Psoas muscle (tissue), 8 donors: ENCODE results near the gene ANKRD33. TPM values are rescaled to one million over a fixed set of nuclear protein-coding genes. Genes with fewer than 3 reads are reported as not detected.

Source experiments
- ATAC-seq, 4 donors: fragments of 200-7000 bp; cut with Tn5 transposase; one replicate each; pipeline ENCODE4 v1.9.1; 2020; ENCODE audit warnings: moderate library complexity in 3 of 4, mild to moderate bottlenecking in 2 of 4
- DNase-seq, 2 donors: peaks; one replicate each; pipeline ENCODE4 v3.0.0-alpha.2; 2020
- H3K27ac ChIP-seq: fragments of 200-600 bp; one replicate; pipeline ENCODE4 v1.8.0; 2022
- H3K27me3 ChIP-seq, 3 donors: fragments of 200-600 bp in 1 of 3; one replicate each; pipeline versions ENCODE4 v1.6.1 to v1.8.0; 2013 to 2022; ENCODE audit warnings: low read length in 2 of 3, mild to moderate bottlenecking in 2 of 3, moderate library complexity in 1 of 3; ENCODE audit not compliant: insufficient read depth in 3 of 3
- H3K36me3 ChIP-seq, 2 donors: fragments of 200-600 bp in 1 of 2; one replicate each; pipeline versions ENCODE4 v1.6.1 to v1.8.0; 2013 to 2022; ENCODE audit warnings: low read depth in 1 of 2, mild to moderate bottlenecking in 1 of 2, moderate library complexity in 1 of 2; ENCODE audit not compliant: insufficient read depth in 1 of 2
- H3K4me1 ChIP-seq: fragments of 200-600 bp; one replicate; pipeline ENCODE4 v1.8.0; 2022
- H3K4me3 ChIP-seq: fragments of 200-600 bp; one replicate; pipeline ENCODE4 v1.8.0; 2022; ENCODE audit warnings: mild to moderate bottlenecking
- H3K9me3 ChIP-seq: fragments of 200-600 bp; one replicate; pipeline ENCODE4 v1.8.0; 2022
- CTCF ChIP-seq: fragments of 200-600 bp; IDR thresholded peaks from one replicate; pipeline ENCODE4 v1.8.0; 2022; ENCODE audit warnings: antibody characterized with exemption
- WGBS, 3 donors: extraction: QIAGEN DNeasy Blood & Tissue Kit; methylation state at CpG; one replicate each; pipeline versions ENCODE4 v1.1.6 to v1.1.7; 2013; 5-methylcytosine and 5-hydroxymethylcytosine counted together
- intact Hi-C, 2 donors: fragments of 100-400 bp; cut with DNase I; formaldehyde crosslinking; loops; one replicate each; pipeline versions ENCODE4 v1.11.0 to v1.14.2; 2022
- polyA plus RNA-seq, 3 donors: library from polyadenylated mRNA; stranded (reverse); fragments of 200-250 nt; gene quantifications; one replicate each; pipeline ENCODE4 v1.2.3, GENCODE V29; 2013
- total RNA-seq, 4 donors: library from RNA; stranded (reverse); fragmentation: NEBNext Ultra II Directional in 2 of 4; extraction: Animal tissue kit (Norgen Biotek cat#: 25700) in 2 of 4; gene quantifications; one replicate each; pipeline versions ENCODE4 v1.2.1 to v1.2.4, GENCODE V29; 2021 to 2023
- donor health status: healthy with polysubstance abuse.
- donor health status: DM: no; HTN: no; CAD: no; lungs with moderate emphysema.
- donor health status: Bipolar disorder and iron deficiency.
- donor health status: healthy.
- donor health status: DM: yes; HTN: yes; CAD: no.
- donor health status: DM: no; HTN: no; CAD: no.
- donor health status: DM: no; HTN: no; CAD: no.
- donor health status: DM: yes; HTN: yes; CAD: no.

Gene ANKRD33
- total and polyA plus RNA-seq, 7 donors: 0.16 TPM; not detected in 6

- intact Hi-C loops: no loop called here
- H3K27ac ChIP-seq: no peak overlapping the region
- DNase-seq: peak in 1 of 2 donors; percentile 61
Measured at GRCh38 chr12:51863933-51864832, 23.7 kb upstream of the ANKRD33 start.

GRCh38 chr12:51864833-51865670 is 22.9 kb upstream of the ANKRD33 start:
- Histone ChIP-seq H3K9me3 (no peaks in the 10 kb centered on the region), H3K27ac (no peak overlapping the region), H3K4me3 (peak overlapping the region; percentile 63), H3K4me1 (peaks cover 11% of the 10 kb centered on the region), H3K27me3 (peaks cover 0 to 45% (median 6%) of the 10 kb centered on the region in 3 donors), H3K36me3 (no peaks in the 10 kb centered on the region)
- DNase-seq (peak in 1 of 2 donors; percentile 22), ATAC-seq (peak in 1 of 4 donors; percentile 8)
- TF ChIP-seq CTCF: no peak
- 60 to 69% (median 68%) methylated on average over 12 of the region's 12 CpGs for WGBS, 3 donors
- intact Hi-C loops: no loop called here

More at GRCh38 chr12:51863933-51864832, 23.7 kb upstream of the ANKRD33 start:
- no peaks in the 10 kb centered on the region for H3K36me3 ChIP-seq
- peak overlapping the region; percentile 63 for H3K4me3 ChIP-seq
- peaks cover 0 to 41% (median 4%) of the 10 kb centered on the region in 3 donors for H3K27me3 ChIP-seq
- peaks cover 11% of the 10 kb centered on the region for H3K4me1 ChIP-seq
- peak in 3 of 4 donors; percentile 56 to 75 (median 75) for ATAC-seq
- 9 to 11% (median 9%) methylated on average over 49 to 53 of the region's 53 CpGs for WGBS, 3 donors
- no peak for TF ChIP-seq CTCF
- H3K9me3 ChIP-seq: no peaks in the 10 kb centered on the region

GRCh38 chr12:51865757-51866270 is 22.1 kb upstream of the ANKRD33 start:
- Histone ChIP-seq H3K4me3 (no peak overlapping the region), H3K27ac (no peak overlapping the region), H3K27me3 (peaks cover 0 to 52% (median 6%) of the 10 kb centered on the region in 3 donors), H3K4me1 (peaks cover 11% of the 10 kb centered on the region), H3K36me3 (no peaks in the 10 kb centered on the region), H3K9me3 (no peaks in the 10 kb centered on the region)
- WGBS, 3 donors: 80 to 87% (median 84%) methylated on average over 7 of the region's 7 CpGs
- ATAC-seq: no peak
- intact Hi-C loops: no loop called here
- peak in 1 of 2 donors; percentile 38 for DNase-seq
- no peak for TF ChIP-seq CTCF

- TF ChIP-seq CTCF: no peak
- peaks cover 0 to 57% (median 6%) of the 10 kb centered on the region in 3 donors for H3K27me3 ChIP-seq
- H3K27ac ChIP-seq: no peak overlapping the region
- peaks cover 11% of the 10 kb centered on the region for H3K4me1 ChIP-seq
- H3K9me3 ChIP-seq: no peaks in the 10 kb centered on the region
- ATAC-seq (no peak), DNase-seq (peak in 1 of 2 donors; percentile 4)
- intact Hi-C loops: no loop called here
- H3K36me3 ChIP-seq: no peaks in the 10 kb centered on the region
- WGBS, 3 donors: 91 to 97% (median 95%) methylated on average over 4 of the region's 4 CpGs
- no peak overlapping the region for H3K4me3 ChIP-seq
Measured at GRCh38 chr12:51866324-51866723, 21.6 kb upstream of the ANKRD33 start.
